ENCODE data around the gene TNRC18.
A peak's percentile ranks its signal among the peaks of the same experiment; 100 is the strongest.

TNRC18 gene

GRCh38 chr7:5406957-5407945 is 16.4 kb downstream of the TNRC18 start:
- H3K27me3 Mint-ChIP-seq (ENCODE audit: low read depth) = no peaks in the 10 kb centered on the region
- H3K9me3 Mint-ChIP-seq = peaks cover 4% of the 10 kb centered on the region
- H3K4me3 Mint-ChIP-seq = no peak overlapping the region
- peak overlapping the region; percentile 26 to 80 (median 58) for H3K27ac Mint-ChIP-seq
- peaks cover 69% of the 10 kb centered on the region for H3K36me3 Mint-ChIP-seq (ENCODE audit: low read depth)
- no peak for TF ChIP-seq CTCF (IDR thresholded peaks at IDR 0.05; ENCODE audit: unreplicated experiment in 3 of 3)
- peaks cover 11% of the 10 kb centered on the region for H3K4me1 Mint-ChIP-seq

- peak overlapping the region in 1 of 3 experiments; percentile 27 for H3K27ac Mint-ChIP-seq
- peaks cover 63% of the 10 kb centered on the region for H3K36me3 Mint-ChIP-seq (ENCODE audit: low read depth)
- no peak for TF ChIP-seq CTCF (IDR thresholded peaks at IDR 0.05; ENCODE audit: unreplicated experiment in 3 of 3)
- peaks cover 11% of the 10 kb centered on the region for H3K4me1 Mint-ChIP-seq
- no peak overlapping the region for H3K4me3 Mint-ChIP-seq
- H3K27me3 Mint-ChIP-seq (ENCODE audit: low read depth) = no peaks in the 10 kb centered on the region
- no peaks in the 10 kb centered on the region for H3K9me3 Mint-ChIP-seq
These were observed 19.2 kb downstream of the TNRC18 start for GRCh38 chr7:5404421-5404826.

DNA sequence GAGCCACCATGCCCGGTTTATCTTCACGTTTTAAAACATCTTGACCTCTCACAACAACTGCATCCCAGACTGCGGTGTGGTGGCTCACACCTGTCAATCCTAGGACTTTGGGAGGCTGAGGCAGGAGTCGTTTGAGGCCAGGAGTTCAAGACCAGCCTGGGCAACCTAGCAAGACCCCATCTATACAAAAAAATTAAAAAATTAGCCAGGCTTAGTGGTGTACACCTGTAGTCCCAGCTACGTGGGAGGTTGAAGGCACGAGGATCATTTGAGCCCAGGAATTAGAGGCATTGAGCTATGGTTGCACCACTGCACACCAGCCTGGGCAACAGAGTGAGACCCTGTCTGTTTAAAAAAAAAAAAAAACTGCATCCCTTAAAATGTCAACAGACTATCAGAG is 20.2 kb downstream of the TNRC18 start:
- Mint-ChIP-seq H3K9me3 (no peaks in the 10 kb centered on the region), H3K27me3 (ENCODE audit: low read depth) (no peaks in the 10 kb centered on the region), H3K4me1 (peaks cover 7% of the 10 kb centered on the region), H3K27ac (no peak overlapping the region), H3K36me3 (ENCODE audit: low read depth) (peaks cover 61% of the 10 kb centered on the region), H3K4me3 (no peak overlapping the region)
- no peak for TF ChIP-seq CTCF (IDR thresholded peaks at IDR 0.05; ENCODE audit: unreplicated experiment in 3 of 3)

GRCh38 chr7:5397736-5398135 is 25.9 kb downstream of the TNRC18 start:
- H3K9me3 Mint-ChIP-seq = no peaks in the 10 kb centered on the region
- no peak for TF ChIP-seq CTCF (IDR thresholded peaks at IDR 0.05; ENCODE audit: unreplicated experiment in 3 of 3)
- H3K4me3 Mint-ChIP-seq = no peak overlapping the region
- H3K36me3 Mint-ChIP-seq (ENCODE audit: low read depth) = peaks cover 41% of the 10 kb centered on the region
- H3K4me1 Mint-ChIP-seq = no peaks in the 10 kb centered on the region
- H3K27ac Mint-ChIP-seq = no peak overlapping the region
- H3K27me3 Mint-ChIP-seq (ENCODE audit: low read depth) = no peaks in the 10 kb centered on the region

- H3K9me3 Mint-ChIP-seq = no peaks in the 10 kb centered on the region
- H3K4me3 Mint-ChIP-seq = no peak overlapping the region
- no peak for TF ChIP-seq CTCF (IDR thresholded peaks at IDR 0.05; ENCODE audit: unreplicated experiment in 3 of 3)
- no peak overlapping the region for H3K27ac Mint-ChIP-seq
- no peaks in the 10 kb centered on the region for H3K27me3 Mint-ChIP-seq (ENCODE audit: low read depth)
- H3K36me3 Mint-ChIP-seq (ENCODE audit: low read depth) = peaks cover 44% of the 10 kb centered on the region
- H3K4me1 Mint-ChIP-seq = no peaks in the 10 kb centered on the region
These were observed 26.5 kb downstream of the TNRC18 start for GRCh38 chr7:5396999-5397663.

Data from nephron (organoid).